Caco-2 (cell line): Measurements from ENCODE around the gene TUT4. TPM values are rescaled to one million over a fixed set of nuclear protein-coding genes. Genes with fewer than 3 reads are reported as not detected.

Source experiments
- BruUV-seq: library from RNA; stranded (reverse); fragments of 400-500 nt; replicated peaks from 2 replicates; lab custom pipeline; 2021; lab: Mats Ljungman, UMichigan
- CTCF ChIA-PET: fragments of 300-600 bp; sonication (Branson Sonifier 250); formaldehyde crosslinking; loops from one replicate; lab custom pipeline; 2022; ENCODE audit warnings: antibody characterized with exemption; lab: Charles Lee
- POLR2A ChIA-PET: fragments of 300-600 bp; sonication (Branson Sonifier 250); formaldehyde crosslinking; loops from one replicate; lab custom pipeline; 2022; ENCODE audit warnings: antibody characterized with exemption; lab: Charles Lee
- DNase-seq, 2 experiments: peaks; one replicate each; pipeline versions ENCODE4 v3.0.0 to v3.0.0-alpha.2; 2020 to 2022
- H3K27me3 ChIP-seq: replicated peaks from 2 replicates; pipeline ENCODE4 v1.6.0; 2011; ENCODE audit warnings: low read length; ENCODE audit not compliant: control insufficient read depth, insufficient read depth
- H3K36me3 ChIP-seq: 2 replicates; pipeline ENCODE4 v1.5.1; 2011; ENCODE audit warnings: low read length; ENCODE audit not compliant: control insufficient read depth, insufficient read depth
- H3K4me1 ChIP-seq: fragments of 250-450 bp; sonication (Bioruptor Pico); 2 replicates; pipeline ENCODE4 v1.5.1; 2020; ENCODE audit warnings: mild to moderate bottlenecking
- H3K4me3 ChIP-seq: 2 replicates; pipeline ENCODE4 v1.5.1; 2011; ENCODE audit warnings: low read depth, mild to moderate bottlenecking, control low read depth, low read length
- H3K9me3 ChIP-seq: fragments of 250-450 bp; sonication (Bioruptor Pico); 2 replicates; pipeline ENCODE4 v1.5.1; 2020; ENCODE audit warnings: mild to moderate bottlenecking, moderate library complexity
- H3K27ac Mint-ChIP-seq: one replicate; pipeline ENCODE4 v1.8.0; 2022; ENCODE audit warnings: mixed read lengths; ENCODE audit not compliant: unreplicated experiment
- H3K27me3 Mint-ChIP-seq: one replicate; pipeline ENCODE4 v1.8.0; 2022; ENCODE audit warnings: mixed read lengths; ENCODE audit not compliant: insufficient read depth, unreplicated experiment
- H3K36me3 Mint-ChIP-seq: one replicate; pipeline ENCODE4 v1.8.0; 2022; ENCODE audit warnings: mild to moderate bottlenecking, mixed read lengths; ENCODE audit not compliant: insufficient read depth, unreplicated experiment
- H3K4me1 Mint-ChIP-seq: one replicate; pipeline ENCODE4 v1.8.0; 2022; ENCODE audit warnings: low read depth, mixed read lengths; ENCODE audit not compliant: unreplicated experiment
- H3K4me3 Mint-ChIP-seq: one replicate; pipeline ENCODE4 v1.8.0; 2022; ENCODE audit warnings: mild to moderate bottlenecking, moderate library complexity, mixed read lengths; ENCODE audit not compliant: unreplicated experiment
- H3K9me3 Mint-ChIP-seq: one replicate; pipeline ENCODE4 v1.8.0; 2022; ENCODE audit warnings: mixed read lengths; ENCODE audit not compliant: unreplicated experiment
- CTCF ChIP-seq, 2 experiments: fragments of 200-600 bp in 1 of 2; IDR thresholded peaks; 1 replicate in 1 of 2; 2 replicates in 1 of 2; pipeline versions ENCODE4 v1.5.1 to v1.8.0; 2011 to 2022; ENCODE audit warnings: antibody characterized with exemption in 1 of 2, control low read depth in 1 of 2, inconsistent platforms in 1 of 2, low read depth in 1 of 2, low read length in 1 of 2, mild to moderate bottlenecking in 1 of 2, moderate library complexity in 1 of 2; ENCODE audit not compliant: insufficient read depth in 1 of 2, severe bottlenecking in 1 of 2, unreplicated experiment in 1 of 2
- intact Hi-C: fragments of 100-400 bp; cut with micrococcal nuclease; formaldehyde crosslinking; loops from one replicate; pipeline ENCODE4 v1.10.0; 2022; ENCODE audit not compliant: unreplicated experiment
- total RNA-seq: library from RNA; stranded (reverse); gene quantifications from 2 replicates; pipeline ENCODE4 v1.2.3, GENCODE V29; 2022

TUT4 gene
- total RNA-seq, 1 experiment from 2014 or later = 54.9 TPM

GRCh38 chr1:52399629-52400028 lies 153.3 kb downstream of the TUT4 start:
- no peak overlapping the region for H3K27ac Mint-ChIP-seq
- Histone ChIP-seq H3K36me3 (no peaks in the 10 kb centered on the region), H3K4me1 (peaks cover 9% of the 10 kb centered on the region; the same call in 1 of the 2 replicates), H3K4me3 (no peak overlapping the region), H3K27me3 (no peaks in the 10 kb centered on the region), H3K9me3 (no peaks in the 10 kb centered on the region)
- CTCF ChIA-PET = interaction anchor here (0.6 kb wide), 1 partner anchor 269 kb away, joined by 3 read pairs; no protein-coding TSS in a partner anchor
- no peak for DNase-seq
- H3K4me1 Mint-ChIP-seq = no peaks in the 10 kb centered on the region
- no TSS peak for BruUV-seq
- POLR2A ChIA-PET = no interaction called here
- H3K4me3 Mint-ChIP-seq = no peak overlapping the region
- no peaks in the 10 kb centered on the region for H3K9me3 Mint-ChIP-seq
- TF ChIP-seq CTCF (IDR thresholded peaks at IDR 0.05; ENCODE audit: insufficient read depth in 1 of 2, low read depth in 1 of 2, low read length in 1 of 2, severe bottlenecking in 1 of 2, unreplicated experiment in 1 of 2) = no peak
- intact Hi-C loops = loop anchor here (5.0 kb wide), 1 partner anchor 288 kb away; no protein-coding TSS in a partner anchor
- H3K36me3 Mint-ChIP-seq = peaks cover 47% of the 10 kb centered on the region
- no peaks in the 10 kb centered on the region for H3K27me3 Mint-ChIP-seq

GRCh38 chr1:52393174-52393573 lies 159.7 kb downstream of the TUT4 start:
- Mint-ChIP-seq H3K27ac (no peak overlapping the region), H3K36me3 (peaks cover 59% of the 10 kb centered on the region), H3K9me3 (no peaks in the 10 kb centered on the region), H3K27me3 (no peaks in the 10 kb centered on the region), H3K4me3 (no peak overlapping the region), H3K4me1 (no peaks in the 10 kb centered on the region)
- Histone ChIP-seq H3K4me3 (no peak overlapping the region), H3K27me3 (no peaks in the 10 kb centered on the region), H3K9me3 (no peaks in the 10 kb centered on the region), H3K36me3 (no peaks in the 10 kb centered on the region; the same call in 1 of the 2 replicates), H3K4me1 (no peaks in the 10 kb centered on the region)
- CTCF ChIA-PET = no interaction called here
- POLR2A ChIA-PET = no interaction called here
- no TSS peak for BruUV-seq
- DNase-seq = no peak
- TF ChIP-seq CTCF (IDR thresholded peaks at IDR 0.05; ENCODE audit: insufficient read depth in 1 of 2, low read depth in 1 of 2, low read length in 1 of 2, severe bottlenecking in 1 of 2, unreplicated experiment in 1 of 2) = no peak
- intact Hi-C loops = no loop called here

DNA sequence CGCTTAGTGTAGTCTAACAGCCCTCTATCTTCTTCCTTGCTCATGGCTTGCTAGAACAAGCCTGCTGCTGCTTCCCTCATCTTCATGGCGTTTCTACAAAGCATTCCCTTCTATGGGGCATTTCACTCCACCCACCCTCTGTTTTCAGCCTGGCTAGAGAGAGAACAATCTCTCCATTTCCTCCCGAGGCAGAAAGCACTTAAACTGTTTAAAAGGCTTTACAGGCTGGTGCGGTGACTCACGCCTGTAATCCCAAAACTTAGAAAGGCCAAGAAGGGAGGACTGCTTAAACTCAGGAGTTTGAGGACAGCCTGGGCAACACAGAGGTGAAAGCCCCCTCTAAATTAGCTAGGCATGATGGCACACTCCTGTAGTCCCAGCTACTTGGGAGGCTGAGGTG lies 166.4 kb downstream of the TUT4 start:
- Mint-ChIP-seq H3K9me3 (no peaks in the 10 kb centered on the region), H3K4me3 (no peak overlapping the region), H3K4me1 (no peaks in the 10 kb centered on the region), H3K27ac (no peak overlapping the region), H3K27me3 (no peaks in the 10 kb centered on the region), H3K36me3 (peaks cover 47% of the 10 kb centered on the region)
- intact Hi-C loops = no loop called here
- no peaks in the 10 kb centered on the region for H3K27me3 ChIP-seq
- H3K4me3 ChIP-seq = no peak overlapping the region
- H3K36me3 ChIP-seq = no peaks in the 10 kb centered on the region; the same call in 1 of the 2 replicates
- BruUV-seq = no TSS peak
- DNase-seq = no peak
- no peak for TF ChIP-seq CTCF (IDR thresholded peaks at IDR 0.05; ENCODE audit: insufficient read depth in 1 of 2, low read depth in 1 of 2, low read length in 1 of 2, severe bottlenecking in 1 of 2, unreplicated experiment in 1 of 2)
- ChIA-PET CTCF (no interaction called here), POLR2A (no interaction called here)
- H3K4me1 ChIP-seq = no peaks in the 10 kb centered on the region
- H3K9me3 ChIP-seq = no peaks in the 10 kb centered on the region
